Measurements from ENCODE around the gene GNAI1.

Gene GNAI1

GRCh38 chr7:80263333-80263732 lies 128.7 kb downstream of the GNAI1 start:
- Histone ChIP-seq H3K27ac (ENCODE audit: insufficient read depth, low read depth, low read length, poor library complexity, severe bottlenecking) (no peak overlapping the region), H3K4me1 (ENCODE audit: control insufficient read depth, insufficient read depth, low read length) (no peaks in the 10 kb centered on the region), H3K9me3 (ENCODE audit: control insufficient read depth, low read length) (no peaks in the 10 kb centered on the region), H3K27me3 (ENCODE audit: control insufficient read depth, insufficient read depth, low read length, poor library complexity, severe bottlenecking) (no peaks in the 10 kb centered on the region), H3K4me3 (ENCODE audit: insufficient read depth, low read depth, low read length) (no peak overlapping the region), H3K36me3 (ENCODE audit: control insufficient read depth, insufficient read depth, low read length) (no peaks in the 10 kb centered on the region)
- 86 to 94% methylated on average over 4 of the region's 4 CpGs for WGBS, 2 experiments

GRCh38 chr7:80263821-80264220 lies 129.2 kb downstream of the GNAI1 start:
- Histone ChIP-seq H3K4me3 (ENCODE audit: insufficient read depth, low read depth, low read length) (no peak overlapping the region), H3K27ac (ENCODE audit: insufficient read depth, low read depth, low read length, poor library complexity, severe bottlenecking) (no peak overlapping the region)
- 100% methylated on average over 2 of the region's 2 CpGs for WGBS, 2 experiments

GRCh38 chr7:80264769-80265495 lies 130.3 kb downstream of the GNAI1 start:
- WGBS, 2 experiments: 82 to 94% methylated on average over 4 to 6 of the region's 6 CpGs
- H3K4me3 ChIP-seq (ENCODE audit: insufficient read depth, low read depth, low read length): no peak overlapping the region

More at GRCh38 chr7:80263821-80264220, 129.2 kb downstream of the GNAI1 start:
- Histone ChIP-seq H3K4me1 (ENCODE audit: control insufficient read depth, insufficient read depth, low read length) (no peaks in the 10 kb centered on the region), H3K27me3 (ENCODE audit: control insufficient read depth, insufficient read depth, low read length, poor library complexity, severe bottlenecking) (no peaks in the 10 kb centered on the region), H3K9me3 (ENCODE audit: control insufficient read depth, low read length) (no peaks in the 10 kb centered on the region), H3K36me3 (ENCODE audit: control insufficient read depth, insufficient read depth, low read length) (no peaks in the 10 kb centered on the region)

GRCh38 chr7:80272560-80273239 lies 138.1 kb downstream of the GNAI1 start:
- 80 to 95% methylated on average over 3 of the region's 4 CpGs for WGBS, 2 experiments
- H3K4me3 ChIP-seq (ENCODE audit: insufficient read depth, low read depth, low read length): no peak overlapping the region
- no peaks in the 10 kb centered on the region for H3K27me3 ChIP-seq (ENCODE audit: control insufficient read depth, insufficient read depth, low read length, poor library complexity, severe bottlenecking)
- H3K9me3 ChIP-seq (ENCODE audit: control insufficient read depth, low read length): no peaks in the 10 kb centered on the region
- H3K4me1 ChIP-seq (ENCODE audit: control insufficient read depth, insufficient read depth, low read length): no peaks in the 10 kb centered on the region
- no peak overlapping the region for H3K27ac ChIP-seq (ENCODE audit: insufficient read depth, low read depth, low read length, poor library complexity, severe bottlenecking)
- no peaks in the 10 kb centered on the region for H3K36me3 ChIP-seq (ENCODE audit: control insufficient read depth, insufficient read depth, low read length)

More at GRCh38 chr7:80264769-80265495, 130.3 kb downstream of the GNAI1 start:
- H3K4me1 ChIP-seq (ENCODE audit: control insufficient read depth, insufficient read depth, low read length): no peaks in the 10 kb centered on the region
- no peaks in the 10 kb centered on the region for H3K27me3 ChIP-seq (ENCODE audit: control insufficient read depth, insufficient read depth, low read length, poor library complexity, severe bottlenecking)
- no peaks in the 10 kb centered on the region for H3K36me3 ChIP-seq (ENCODE audit: control insufficient read depth, insufficient read depth, low read length)
- H3K27ac ChIP-seq (ENCODE audit: insufficient read depth, low read depth, low read length, poor library complexity, severe bottlenecking): no peak overlapping the region
- H3K9me3 ChIP-seq (ENCODE audit: control insufficient read depth, low read length): no peaks in the 10 kb centered on the region

- no peaks in the 10 kb centered on the region for H3K4me1 ChIP-seq (ENCODE audit: control insufficient read depth, insufficient read depth, low read length)
- H3K27ac ChIP-seq (ENCODE audit: insufficient read depth, low read depth, low read length, poor library complexity, severe bottlenecking): no peak overlapping the region
- H3K36me3 ChIP-seq (ENCODE audit: control insufficient read depth, insufficient read depth, low read length): no peaks in the 10 kb centered on the region
- no peaks in the 10 kb centered on the region for H3K27me3 ChIP-seq (ENCODE audit: control insufficient read depth, insufficient read depth, low read length, poor library complexity, severe bottlenecking)
- WGBS, 2 experiments: 93 to 98% methylated on average over 2 of the region's 3 CpGs
- H3K4me3 ChIP-seq (ENCODE audit: insufficient read depth, low read depth, low read length): no peak overlapping the region
- H3K9me3 ChIP-seq (ENCODE audit: control insufficient read depth, low read length): no peaks in the 10 kb centered on the region
These were observed 138.7 kb downstream of the GNAI1 start for GRCh38 chr7:80273327-80273726.

- H3K36me3 ChIP-seq (ENCODE audit: control insufficient read depth, insufficient read depth, low read length): no peaks in the 10 kb centered on the region
- no peak overlapping the region for H3K27ac ChIP-seq (ENCODE audit: insufficient read depth, low read depth, low read length, poor library complexity, severe bottlenecking)
- no peak overlapping the region for H3K4me3 ChIP-seq (ENCODE audit: insufficient read depth, low read depth, low read length)
- no peaks in the 10 kb centered on the region for H3K4me1 ChIP-seq (ENCODE audit: control insufficient read depth, insufficient read depth, low read length)
- no CpG with 5 or more reads among the region's 1 CpG for WGBS, 2 experiments
- no peaks in the 10 kb centered on the region for H3K9me3 ChIP-seq (ENCODE audit: control insufficient read depth, low read length)
- no peaks in the 10 kb centered on the region for H3K27me3 ChIP-seq (ENCODE audit: control insufficient read depth, insufficient read depth, low read length, poor library complexity, severe bottlenecking)
These were observed 140.6 kb downstream of the GNAI1 start for GRCh38 chr7:80275192-80275605.

Measured in ectodermal cell (in vitro differentiated cells).